GM23248 (cell line): ENCODE data around the gene KAZN. TPM values are rescaled to one million over a fixed set of nuclear protein-coding genes. Genes with fewer than 3 reads are reported as not detected.

ENCODE experiments used
- DNase-seq: peaks from one replicate; pipeline ENCODE4 v3.0.0-alpha.2; 2015
- H2AFZ ChIP-seq: fragments of 200-600 bp; sonication (generic); 2 replicates; pipeline ENCODE4 v1.6.1; 2016; ENCODE audit warnings: antibody characterized with exemption
- H3F3A ChIP-seq: fragments of 200-600 bp; sonication (generic); 2 replicates; pipeline ENCODE4 v1.6.1; 2016; ENCODE audit warnings: mild to moderate bottlenecking, antibody characterized with exemption, mixed run types; ENCODE audit not compliant: insufficient read depth
- H3K27ac ChIP-seq: fragments of 200-600 bp; sonication (generic); 2 replicates; pipeline ENCODE4 v1.5.1; 2016; ENCODE audit warnings: mild to moderate bottlenecking
- H3K27me3 ChIP-seq: fragments of 200-600 bp; sonication (generic); replicated peaks from 2 replicates; pipeline ENCODE4 v1.6.1; 2016; ENCODE audit warnings: mild to moderate bottlenecking; ENCODE audit not compliant: insufficient read depth
- H3K36me3 ChIP-seq: fragments of 200-600 bp; sonication (generic); 2 replicates; pipeline ENCODE4 v1.6.1; 2016; ENCODE audit warnings: low read depth, mild to moderate bottlenecking
- H3K4me1 ChIP-seq: fragments of 200-600 bp; sonication (generic); 2 replicates; pipeline ENCODE4 v1.6.1; 2016; ENCODE audit warnings: mild to moderate bottlenecking; ENCODE audit not compliant: insufficient read depth
- H3K4me2 ChIP-seq: fragments of 200-600 bp; sonication (generic); one replicate; pipeline ENCODE4 v1.6.1; 2016; ENCODE audit warnings: mild to moderate bottlenecking; ENCODE audit not compliant: unreplicated experiment
- H3K4me3 ChIP-seq: fragments of 200-600 bp; sonication (generic); 2 replicates; pipeline ENCODE4 v1.5.1; 2016; ENCODE audit warnings: mild to moderate bottlenecking
- H3K79me2 ChIP-seq: fragments of 200-600 bp; sonication (generic); 2 replicates; pipeline ENCODE4 v1.6.1; 2016; ENCODE audit warnings: mild to moderate bottlenecking; ENCODE audit not compliant: insufficient read depth
- H3K9ac ChIP-seq: fragments of 200-600 bp; sonication (generic); 2 replicates; pipeline ENCODE4 v1.6.1; 2016; ENCODE audit warnings: mild to moderate bottlenecking
- H3K9me2 ChIP-seq: fragments of 200-600 bp; sonication (generic); 2 replicates; pipeline ENCODE4 v1.6.1; 2016; ENCODE audit warnings: mixed run types, mild to moderate bottlenecking, moderate library complexity; ENCODE audit not compliant: insufficient read depth
- H3K9me3 ChIP-seq: fragments of 200-600 bp; sonication (generic); one replicate; pipeline ENCODE4 v1.6.1; 2017; ENCODE audit warnings: low read depth
- H4K20me1 ChIP-seq: fragments of 200-600 bp; sonication (generic); 2 replicates; pipeline ENCODE4 v1.6.0; 2016; ENCODE audit not compliant: insufficient read depth
- EZH2 ChIP-seq: fragments of 200-600 bp; sonication (generic); IDR thresholded peaks from 2 replicates; pipeline ENCODE4 v1.6.1; 2018; ENCODE audit warnings: antibody characterized with exemption, mild to moderate bottlenecking; ENCODE audit not compliant: insufficient read depth, poor library complexity, severe bottlenecking
- EZH2phosphoT487 ChIP-seq: fragments of 200-600 bp; sonication (generic); IDR thresholded peaks from 2 replicates; pipeline ENCODE4 v1.6.1; 2018; ENCODE audit warnings: antibody characterized with exemption, moderate library complexity, mild to moderate bottlenecking, low read depth; ENCODE audit not compliant: insufficient read depth
- WGBS, 2 experiments: methylation state at CpG; one replicate each; pipeline ENCODE4 v1.1.6; 2015 to 2017; ENCODE audit warnings: low lambda C conversion rate in 2 of 2, low coverage in 1 of 2; ENCODE audit errors: missing lambda C conversion rate in 2 of 2; 5-methylcytosine and 5-hydroxymethylcytosine counted together
- in situ Hi-C: fragments of 300-500 bp; cut with MboI; formaldehyde crosslinking; loops from 2 replicates; pipeline ENCODE4 v1.15.0; 2020
- polyA plus RNA-seq: library from polyadenylated mRNA; unstranded; fragments of >200 nt; fragmentation: Nextera tagmentation; extraction: Ambion mirVana; gene quantifications from 2 replicates; pipeline ENCODE4 v1.2.1, GENCODE V29; 2016
- total RNA-seq: library from RNA; depleted of rRNA; stranded (reverse); fragments of >200 nt; shearing (Covaris generic); gene quantifications from 2 replicates; pipeline ENCODE4 v1.2.3, GENCODE V29; 2014

Gene KAZN
- total and polyA plus RNA-seq, 2 experiments from 2014 or later, result 4.9 to 7.2 TPM

DNA sequence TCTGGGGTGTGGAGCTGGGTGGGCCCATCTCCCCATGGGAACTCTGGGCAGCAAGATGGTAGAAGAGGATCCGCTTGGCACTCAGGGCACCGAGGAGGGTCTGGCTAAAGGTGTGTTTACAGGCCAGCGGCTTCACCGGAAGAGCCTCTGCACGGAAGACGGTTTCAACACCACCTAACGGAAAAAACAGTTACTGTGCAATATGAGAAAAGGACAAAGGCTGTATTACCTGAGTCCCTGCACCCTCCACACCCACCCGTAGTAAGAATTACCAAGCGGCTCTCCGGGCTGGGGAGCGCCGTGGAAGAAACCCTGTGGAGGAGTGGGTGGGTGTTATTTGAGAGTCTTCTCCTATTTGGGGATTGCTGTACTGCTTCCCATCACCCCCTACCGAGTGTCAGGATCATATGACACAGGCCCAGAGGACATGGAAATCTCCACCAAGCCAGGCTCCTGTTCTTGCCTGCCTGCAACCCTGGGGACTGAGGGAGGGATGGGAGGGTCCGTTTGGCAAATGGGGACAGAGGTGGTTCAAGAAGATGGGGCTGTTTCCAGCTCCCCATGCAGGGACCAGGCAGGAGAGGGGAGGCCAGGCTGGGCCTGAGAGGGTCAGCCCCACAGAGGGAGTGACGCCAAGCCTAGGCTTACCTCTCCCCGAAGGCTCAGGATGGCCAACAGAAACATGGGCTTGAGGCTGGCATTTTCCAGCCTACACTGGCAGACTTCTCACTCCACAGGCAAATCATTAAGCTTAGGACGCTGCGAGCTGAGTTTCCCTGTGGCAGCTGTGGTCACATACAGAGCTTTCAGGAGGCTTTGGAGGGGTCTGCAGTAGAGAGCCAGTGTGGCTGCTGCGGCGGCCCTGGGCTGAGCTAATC lies 351.6 kb downstream of the KAZN start:
- Histone ChIP-seq H3F3A (peaks cover 23% of the 10 kb centered on the region), H3K9me3 (no peaks in the 10 kb centered on the region), H3K79me2 (peaks cover 59% of the 10 kb centered on the region), H3K4me2 (no peak overlapping the region), H2AFZ (no peak overlapping the region), H3K27ac (no peak overlapping the region), H3K9me2 (no peaks in the 10 kb centered on the region), H4K20me1 (no peaks in the 10 kb centered on the region), H3K4me3 (no peak overlapping the region), H3K4me1 (peaks cover 25% of the 10 kb centered on the region), H3K9ac (no peak overlapping the region), H3K27me3 (no peaks in the 10 kb centered on the region), H3K36me3 (no peaks in the 10 kb centered on the region)
- WGBS, 2 experiments, result 91 to 92% methylated on average over 20 of the region's 20 CpGs
- in situ Hi-C loops, result no loop called here
- no peak for DNase-seq
- TF ChIP-seq EZH2phosphoT487, result no peak
- no peak for TF ChIP-seq EZH2

- H3K27ac ChIP-seq, result no peak overlapping the region
- H4K20me1 ChIP-seq, result no peaks in the 10 kb centered on the region
- DNase-seq, result no peak
- no peak overlapping the region for H2AFZ ChIP-seq
- in situ Hi-C loops, result no loop called here
- H3K36me3 ChIP-seq, result no peaks in the 10 kb centered on the region
- H3K4me3 ChIP-seq, result no peak overlapping the region
- H3K9me3 ChIP-seq, result no peaks in the 10 kb centered on the region
- H3K9ac ChIP-seq, result no peak overlapping the region
- peaks cover 72% of the 10 kb centered on the region for H3K79me2 ChIP-seq
- peaks cover 9% of the 10 kb centered on the region for H3F3A ChIP-seq
- no peaks in the 10 kb centered on the region for H3K9me2 ChIP-seq
- peaks cover 11% of the 10 kb centered on the region for H3K4me1 ChIP-seq
- no peak overlapping the region for H3K4me2 ChIP-seq
- H3K27me3 ChIP-seq, result no peaks in the 10 kb centered on the region
- no peak for TF ChIP-seq EZH2phosphoT487
- TF ChIP-seq EZH2, result no peak
- WGBS, 2 experiments, result 93 to 97% methylated on average over 5 of the region's 5 CpGs
Measured at GRCh38 chr1:14951766-14952165, 353.3 kb downstream of the KAZN start.

GRCh38 chr1:14952626-14953314 lies 354.3 kb downstream of the KAZN start:
- no peak overlapping the region for H3K27ac ChIP-seq
- no peak overlapping the region for H3K4me2 ChIP-seq
- H3K36me3 ChIP-seq, result no peaks in the 10 kb centered on the region
- no peaks in the 10 kb centered on the region for H3K9me3 ChIP-seq
- peaks cover 74% of the 10 kb centered on the region for H3K79me2 ChIP-seq
- H3K4me1 ChIP-seq, result peaks cover 1% of the 10 kb centered on the region
- in situ Hi-C loops, result no loop called here
- H4K20me1 ChIP-seq, result no peaks in the 10 kb centered on the region
- 74 to 82% methylated on average over 11 of the region's 11 CpGs for WGBS, 2 experiments
- no peaks in the 10 kb centered on the region for H3K27me3 ChIP-seq
- peak; percentile 35 for DNase-seq
- no peak overlapping the region for H2AFZ ChIP-seq
- no peak overlapping the region for H3K4me3 ChIP-seq
- H3F3A ChIP-seq, result 0 out of 2 replicates have a peak, but pooled peaks cover 4% of the 10 kb centered on the region
- H3K9me2 ChIP-seq, result no peaks in the 10 kb centered on the region
- no peak overlapping the region for H3K9ac ChIP-seq
- no peak for TF ChIP-seq EZH2
- TF ChIP-seq EZH2phosphoT487, result no peak

DNA sequence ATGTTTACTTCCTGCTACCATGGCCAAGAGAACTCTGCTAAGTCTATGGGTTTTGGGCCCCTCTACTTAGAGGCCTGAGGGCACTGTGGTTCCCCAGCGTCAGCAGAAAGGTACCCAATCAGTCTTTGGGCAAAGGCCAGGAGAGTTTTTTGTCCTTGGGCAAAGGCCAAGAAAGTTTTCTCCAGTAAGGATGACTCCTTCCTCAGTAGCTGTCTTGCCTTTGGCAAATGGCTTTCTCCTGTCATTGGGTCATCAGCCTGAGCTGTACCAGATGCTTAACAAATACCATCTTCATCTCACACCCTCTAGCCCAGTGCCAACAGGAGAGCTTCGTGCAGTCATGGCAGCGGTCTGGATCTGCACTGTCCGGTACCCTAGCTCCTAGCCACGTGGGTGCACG lies 355.7 kb downstream of the KAZN start:
- Histone ChIP-seq H4K20me1 (no peaks in the 10 kb centered on the region), H3K36me3 (no peaks in the 10 kb centered on the region), H3F3A (0 out of 2 replicates have a peak, but pooled peaks cover 4% of the 10 kb centered on the region), H3K9me3 (no peaks in the 10 kb centered on the region), H3K79me2 (peaks cover 73% of the 10 kb centered on the region), H3K4me2 (no peak overlapping the region), H2AFZ (no peak overlapping the region), H3K27me3 (no peaks in the 10 kb centered on the region), H3K9ac (no peak overlapping the region), H3K27ac (no peak overlapping the region), H3K4me1 (no peaks in the 10 kb centered on the region; the same call in 1 of the 2 replicates), H3K9me2 (no peaks in the 10 kb centered on the region), H3K4me3 (no peak overlapping the region)
- 38 to 49% methylated on average over 6 of the region's 6 CpGs for WGBS, 2 experiments
- DNase-seq, result peak; percentile 69
- in situ Hi-C loops, result no loop called here
- TF ChIP-seq EZH2 (no peak), EZH2phosphoT487 (no peak)
